Stimulated activated CD8-positive, alpha-beta memory T cell treated with anti-CD3 and anti-CD28 coated beads, Interleukin-4, amount 100 ng/mL, for 1 hour (primary cell): ENCODE results near the gene ANKRD37.
A peak's percentile ranks its signal among the peaks of the same experiment; 100 is the strongest.

Experiments used
- DNase-seq, 2 donors: peaks; one replicate each; pipeline ENCODE4 v3.0.0-alpha.2; 2020; ENCODE audit warnings: low read depth in 2 of 2, low spot score in 1 of 2

Gene ANKRD37

DNA sequence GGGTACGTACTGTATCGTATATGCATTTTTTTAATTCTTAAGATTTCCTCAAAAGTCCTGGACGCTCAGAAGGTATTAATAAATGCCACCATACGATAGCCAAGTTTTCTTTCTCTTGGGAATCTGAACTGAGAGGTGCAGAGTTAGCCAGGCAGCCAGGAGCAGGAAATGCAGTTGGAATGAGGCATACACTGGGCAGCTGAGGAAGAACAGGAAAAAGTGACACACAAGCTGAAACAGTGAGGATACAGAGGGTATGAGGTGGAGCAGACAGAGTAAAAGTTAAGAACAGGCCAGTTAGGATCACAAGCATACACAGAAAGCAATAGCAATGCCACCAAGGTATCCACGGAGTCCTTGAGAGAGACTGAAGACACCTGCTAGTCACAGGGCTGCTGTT lies 15.8 kb downstream of the ANKRD37 start:
- DNase-seq = no peak

DNA sequence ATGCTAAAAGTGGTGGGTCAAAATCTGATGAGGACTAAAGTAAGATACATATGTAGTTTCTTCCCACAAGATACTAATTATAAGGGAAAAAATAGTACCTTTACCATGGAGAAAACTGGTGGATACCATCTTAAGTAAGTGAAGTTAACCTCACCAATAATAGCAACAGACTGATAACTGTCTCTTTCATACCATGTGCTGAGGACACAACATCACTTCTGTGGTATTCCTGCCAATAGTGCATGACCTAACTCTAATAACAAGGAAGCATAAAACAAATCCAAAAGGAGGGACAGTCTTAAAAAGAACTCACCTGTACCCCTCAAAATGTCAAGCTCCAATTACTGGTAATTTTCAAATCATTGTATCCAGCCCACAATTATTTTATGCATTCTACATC lies 20.3 kb downstream of the ANKRD37 start:
- DNase-seq = no peak

DNA sequence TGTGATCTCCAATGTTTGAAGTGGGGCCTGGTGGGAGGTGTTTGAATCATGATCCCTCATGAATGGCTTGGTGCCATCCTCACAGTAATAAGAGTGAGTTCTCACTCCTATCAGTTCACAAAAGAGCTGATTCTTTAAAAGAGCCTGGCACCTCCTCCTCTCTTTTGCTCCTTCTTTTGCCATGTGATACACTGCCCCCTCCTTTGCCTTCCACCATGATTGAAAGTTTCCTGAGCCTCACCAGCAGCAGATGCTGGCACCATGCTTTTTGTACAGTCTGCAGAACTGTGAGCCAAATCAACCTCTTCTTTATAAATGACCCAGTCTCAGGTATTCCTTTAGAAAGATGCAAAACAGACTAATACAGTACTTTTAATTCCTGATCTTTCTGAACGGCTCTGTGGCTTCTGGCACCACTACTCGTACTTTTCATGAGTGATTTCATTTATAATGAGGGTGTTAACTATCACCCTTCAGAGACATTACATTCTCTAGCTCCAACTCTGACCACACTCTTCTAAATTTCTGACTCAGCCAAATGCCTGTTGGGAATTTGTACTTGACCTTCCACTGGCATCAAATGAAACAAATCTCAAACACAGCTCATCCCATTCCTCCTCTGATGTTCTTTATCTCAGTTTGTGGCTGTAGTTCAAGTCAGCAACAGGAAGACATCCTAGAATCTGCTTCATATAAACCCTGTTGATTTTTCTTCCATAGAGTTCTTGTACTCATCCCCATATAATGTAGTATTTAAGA lies 24.9 kb downstream of the ANKRD37 start:
- no peak for DNase-seq

DNA sequence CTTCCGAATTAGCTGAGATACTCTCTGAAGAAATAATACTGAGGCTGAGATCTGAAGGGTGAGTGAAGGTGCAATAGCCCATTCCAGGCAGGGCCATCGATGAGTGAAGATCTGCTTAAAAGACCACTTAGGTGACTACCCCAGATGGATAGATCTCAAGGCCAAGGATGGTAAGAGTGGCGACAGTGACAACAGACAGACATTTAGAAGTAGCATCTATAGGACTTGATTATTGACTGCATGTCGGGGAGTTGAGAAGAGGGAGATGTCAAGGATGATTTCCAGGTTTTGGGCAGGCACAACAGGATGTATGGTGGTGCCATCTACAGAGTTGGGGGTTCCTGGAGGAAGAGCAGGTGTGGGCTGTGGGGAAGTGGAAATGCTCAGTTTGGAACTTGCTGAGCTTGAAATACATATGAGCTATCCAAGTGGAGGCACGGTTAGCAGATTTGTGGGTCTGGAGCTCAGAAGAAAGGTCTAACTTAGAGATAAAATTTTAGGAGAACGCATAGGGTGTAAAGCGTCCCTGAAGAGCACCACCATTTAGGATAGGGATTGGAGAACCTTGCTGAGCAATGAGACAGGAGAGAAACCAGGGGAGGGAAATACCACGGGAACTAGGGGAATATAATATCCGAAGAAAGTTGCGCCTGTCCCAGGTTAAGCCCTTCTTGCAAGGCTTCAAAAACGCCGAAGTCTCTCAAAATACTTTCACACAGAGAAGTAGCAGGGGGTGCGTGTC lies 28.4 kb downstream of the ANKRD37 start:
- DNase-seq = peak in 1 of 2 donors; percentile 1

DNA sequence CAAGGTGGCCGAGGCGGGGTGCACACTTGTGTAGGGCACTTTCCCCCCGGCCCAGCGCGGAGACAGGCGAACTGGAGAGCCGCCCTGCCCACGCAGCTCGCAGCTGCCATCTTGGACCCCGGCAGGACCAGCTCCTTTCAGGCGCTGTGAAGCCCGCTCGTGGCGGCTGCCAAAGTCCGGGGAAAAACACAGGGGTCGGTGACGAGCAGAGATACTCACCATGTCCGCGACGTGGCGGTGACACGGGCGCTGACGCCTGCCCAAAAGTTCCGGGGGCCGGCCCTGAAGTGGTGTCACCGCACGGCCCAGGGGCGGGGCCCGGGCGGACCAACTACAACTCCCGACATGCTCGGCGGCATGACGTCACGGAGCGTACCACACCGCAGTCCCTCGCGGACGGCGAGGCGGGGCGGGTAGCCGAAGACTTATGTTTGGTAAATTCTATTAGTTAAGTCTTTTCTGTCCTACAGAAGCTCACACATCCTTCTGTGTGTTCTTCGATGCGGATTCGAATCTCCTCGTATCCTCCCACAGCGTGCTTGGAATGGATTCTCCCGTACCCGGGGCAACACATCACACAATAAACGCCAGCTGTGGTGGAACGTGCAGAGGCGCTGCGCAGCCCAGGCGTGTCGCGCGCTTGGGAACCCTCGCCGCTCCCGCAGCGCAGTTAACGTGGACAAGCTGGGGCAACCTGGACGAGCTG lies 29.2 kb downstream of the ANKRD37 start, which contains the start of gene UFSP2:
UFSP2 (minus strand) TSS at position 318 of the 706 bp plus-strand sequence; CDS start at position 222, 96 bp downstream.
- peak; percentile 76 to 95 for DNase-seq

DNA sequence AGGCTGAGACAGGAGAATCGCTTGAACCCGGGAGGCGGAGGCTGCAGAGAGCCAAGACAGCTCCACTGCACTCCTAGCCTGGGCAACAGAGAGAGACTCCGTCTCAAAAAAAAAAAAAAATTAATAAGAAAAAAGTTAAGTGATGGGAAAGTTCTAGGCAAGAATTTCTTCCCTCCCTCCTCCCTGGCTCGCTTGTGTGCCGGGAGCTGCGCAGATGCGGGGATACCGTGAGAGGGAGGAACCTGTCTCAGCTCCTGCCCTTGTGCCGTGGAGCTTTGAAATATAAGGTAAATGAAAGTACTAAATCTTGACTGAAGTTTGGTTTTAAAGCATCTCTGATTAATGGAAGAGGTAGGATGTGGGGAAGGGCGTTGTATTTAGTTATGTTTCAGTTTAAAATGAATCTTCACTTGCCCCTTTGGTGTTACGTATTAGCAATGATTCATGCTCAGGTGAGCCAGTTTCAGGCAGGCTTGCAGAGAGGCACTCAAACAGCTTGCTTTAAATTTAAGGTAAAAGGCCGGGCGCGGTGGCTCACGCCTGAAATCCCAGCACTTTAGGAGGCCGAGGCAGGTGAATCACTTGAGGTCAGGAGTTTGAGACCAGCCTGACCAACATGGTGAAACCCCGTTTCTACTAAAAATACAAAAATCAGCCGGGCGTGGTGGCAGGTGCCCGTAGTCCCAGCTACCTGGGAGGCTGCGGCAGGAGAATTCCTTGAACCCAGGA lies 30.5 kb downstream of the ANKRD37 start:
- DNase-seq = no peak

DNA sequence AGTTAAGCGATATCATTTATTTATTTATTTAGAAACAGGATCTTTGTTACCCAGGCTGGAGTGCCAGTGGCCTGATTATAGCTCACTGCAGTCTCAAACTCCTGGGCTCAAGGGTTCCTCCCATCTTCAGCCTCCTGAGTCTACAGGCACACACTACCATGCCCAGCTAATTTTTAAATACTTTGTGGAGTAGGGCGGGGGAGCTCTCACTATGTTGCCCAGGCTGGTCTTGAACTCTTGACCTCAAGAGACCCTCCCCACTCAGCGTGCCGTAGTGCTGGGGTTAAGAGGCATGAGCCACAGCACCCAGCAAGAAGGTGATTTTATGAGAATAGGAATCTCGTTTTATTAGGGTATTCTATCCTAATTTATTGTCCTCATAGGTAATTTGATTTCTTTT lies 33.0 kb downstream of the ANKRD37 start:
- DNase-seq = no peak

DNA sequence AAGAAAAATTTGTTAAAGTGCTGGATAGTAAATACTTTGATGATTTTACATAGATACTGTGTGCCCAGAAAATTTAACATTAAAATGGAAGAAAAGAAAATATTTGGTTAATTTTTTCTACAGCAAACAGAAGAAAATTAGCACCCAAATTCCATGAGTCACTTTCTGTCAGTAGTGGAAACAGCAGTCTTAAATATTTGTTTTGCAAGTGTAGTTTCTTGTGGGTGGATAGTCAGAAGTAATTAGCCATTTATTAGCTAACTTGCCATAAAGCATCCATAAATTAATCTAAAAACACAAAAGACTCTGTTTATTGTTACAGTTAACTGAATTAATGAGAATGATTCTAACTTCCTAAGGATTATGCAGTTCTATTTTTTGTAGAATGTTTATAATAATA lies 38.8 kb downstream of the ANKRD37 start:
- no peak for DNase-seq

DNA sequence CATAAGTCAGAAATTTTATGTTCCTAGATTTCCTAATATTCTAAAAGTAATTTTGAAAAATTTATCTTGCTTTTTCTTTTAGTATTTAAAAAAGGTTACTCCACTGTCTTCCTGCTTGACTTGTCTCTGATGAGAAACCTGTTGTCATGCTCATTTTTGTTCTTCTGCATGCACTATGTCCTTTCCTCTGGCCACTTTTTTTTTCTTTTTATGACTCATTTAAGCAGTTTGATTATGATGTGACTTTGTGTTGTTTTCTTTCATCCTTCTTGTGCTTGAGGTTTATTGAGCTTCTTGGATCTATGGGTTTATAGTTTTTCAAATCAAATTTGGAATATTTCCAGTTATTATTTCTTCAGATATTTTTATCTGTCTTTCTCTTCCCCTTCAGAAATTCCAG lies 41.2 kb downstream of the ANKRD37 start:
- no peak for DNase-seq

DNA sequence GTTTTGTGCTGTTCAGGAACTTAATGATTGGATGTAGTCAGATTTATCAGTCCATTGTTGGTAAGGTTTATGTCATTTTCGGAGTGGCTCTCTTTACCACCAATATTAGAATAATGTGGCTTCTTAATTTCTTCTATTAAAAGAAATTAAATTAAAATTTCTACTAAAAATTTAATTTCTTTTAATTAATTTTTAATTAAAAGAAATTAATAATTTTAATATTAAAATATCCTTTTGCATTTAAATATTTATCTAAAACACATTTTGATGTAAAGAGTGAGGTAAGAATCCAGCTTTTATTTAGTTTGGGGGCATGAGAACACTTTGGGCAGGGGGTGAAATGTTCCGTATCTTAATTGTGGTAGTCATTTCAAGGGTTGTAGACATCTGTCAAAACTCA lies 44.8 kb downstream of the ANKRD37 start:
- DNase-seq = no peak

DNA sequence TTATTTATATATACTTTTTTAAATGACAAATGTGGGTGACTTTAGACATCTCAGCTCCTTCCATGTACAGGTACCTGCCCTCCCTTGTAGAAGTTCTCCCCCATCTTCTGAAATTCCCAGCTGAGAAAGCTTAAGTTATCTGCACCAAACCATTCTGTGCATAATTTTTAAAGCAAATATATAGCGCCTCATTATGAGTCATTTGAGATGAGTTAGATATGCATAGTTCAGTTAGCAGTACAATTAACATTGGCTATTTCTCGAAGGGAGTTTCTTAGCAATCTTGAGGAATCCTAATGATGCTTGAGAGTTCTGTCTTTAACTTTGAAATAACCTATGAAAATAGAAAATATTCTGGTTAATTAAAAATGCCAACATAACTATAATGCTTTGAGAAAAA lies 48.6 kb downstream of the ANKRD37 start:
- no peak for DNase-seq
